Measurements from ENCODE around the gene HTR6. TPM values are rescaled to one million over a fixed set of nuclear protein-coding genes. Genes with fewer than 3 reads are reported as not detected.
"Not testable (repeated sequence)": the region's sequence is repeated elsewhere in the genome, so short reads cannot be mapped to it uniquely, and the experiment has no call there.

HTR6 gene
- total RNA-seq, 1 experiment from 2014 or later = 0.10 TPM

DNA sequence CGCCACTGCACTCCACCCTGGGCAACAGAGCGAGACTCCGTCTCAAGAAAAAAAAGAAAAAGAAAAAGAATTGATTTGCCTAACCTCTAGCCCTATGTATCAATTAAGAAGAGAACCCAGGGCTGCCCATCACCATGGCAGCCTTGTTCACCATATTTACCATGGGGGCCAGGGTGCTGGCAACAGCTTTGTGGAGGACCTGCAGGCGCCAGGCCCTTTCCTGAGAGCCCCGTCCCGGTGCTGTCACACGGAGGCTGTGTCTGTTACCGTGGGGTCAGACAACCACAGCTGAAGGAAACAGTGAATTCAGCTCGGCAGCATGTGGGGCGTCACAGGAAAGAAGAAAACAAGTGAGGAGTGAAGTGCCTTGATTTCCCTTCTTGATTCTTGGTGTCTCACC is 27.1 kb upstream of the HTR6 start:
- Histone ChIP-seq H3K4me3 (ENCODE audit: low read depth in 2 of 2, low read length in 2 of 2) (no peak overlapping the region), H3K9me3 (ENCODE audit: control insufficient read depth, insufficient read depth, low read depth, low read length) (no peaks in the 10 kb centered on the region), H3K4me1 (ENCODE audit: control insufficient read depth, insufficient read depth, low read length) (peaks cover 11% of the 10 kb centered on the region), H3K36me3 (ENCODE audit: control insufficient read depth, insufficient read depth, low read length) (no peaks in the 10 kb centered on the region), H3K27ac (ENCODE audit: low read length) (no peak overlapping the region), H3K27me3 (ENCODE audit: control insufficient read depth, insufficient read depth, low read length) (no peaks in the 10 kb centered on the region)
- no TSS peak for BruUV-seq (replicated peaks)
- ChIA-PET POLR2A (no interaction called here), CTCF (no interaction called here)
- ATAC-seq (no peak), DNase-seq (ENCODE audit: low read depth, low spot score) (no peak)
- intact Hi-C loops (cut with micrococcal nuclease; ENCODE audit: unreplicated experiment) = no loop called here
- TF ChIP-seq TCF7L2 (IDR thresholded peaks at IDR 0.05; ENCODE audit: low read depth, low read length) = no peak
- TF ChIP-seq SIN3A (IDR thresholded peaks at IDR 0.05; ENCODE audit: borderline replicate concordance, insufficient read depth, low read depth, low read length) = no peak
- TF ChIP-seq, protein P1, sequence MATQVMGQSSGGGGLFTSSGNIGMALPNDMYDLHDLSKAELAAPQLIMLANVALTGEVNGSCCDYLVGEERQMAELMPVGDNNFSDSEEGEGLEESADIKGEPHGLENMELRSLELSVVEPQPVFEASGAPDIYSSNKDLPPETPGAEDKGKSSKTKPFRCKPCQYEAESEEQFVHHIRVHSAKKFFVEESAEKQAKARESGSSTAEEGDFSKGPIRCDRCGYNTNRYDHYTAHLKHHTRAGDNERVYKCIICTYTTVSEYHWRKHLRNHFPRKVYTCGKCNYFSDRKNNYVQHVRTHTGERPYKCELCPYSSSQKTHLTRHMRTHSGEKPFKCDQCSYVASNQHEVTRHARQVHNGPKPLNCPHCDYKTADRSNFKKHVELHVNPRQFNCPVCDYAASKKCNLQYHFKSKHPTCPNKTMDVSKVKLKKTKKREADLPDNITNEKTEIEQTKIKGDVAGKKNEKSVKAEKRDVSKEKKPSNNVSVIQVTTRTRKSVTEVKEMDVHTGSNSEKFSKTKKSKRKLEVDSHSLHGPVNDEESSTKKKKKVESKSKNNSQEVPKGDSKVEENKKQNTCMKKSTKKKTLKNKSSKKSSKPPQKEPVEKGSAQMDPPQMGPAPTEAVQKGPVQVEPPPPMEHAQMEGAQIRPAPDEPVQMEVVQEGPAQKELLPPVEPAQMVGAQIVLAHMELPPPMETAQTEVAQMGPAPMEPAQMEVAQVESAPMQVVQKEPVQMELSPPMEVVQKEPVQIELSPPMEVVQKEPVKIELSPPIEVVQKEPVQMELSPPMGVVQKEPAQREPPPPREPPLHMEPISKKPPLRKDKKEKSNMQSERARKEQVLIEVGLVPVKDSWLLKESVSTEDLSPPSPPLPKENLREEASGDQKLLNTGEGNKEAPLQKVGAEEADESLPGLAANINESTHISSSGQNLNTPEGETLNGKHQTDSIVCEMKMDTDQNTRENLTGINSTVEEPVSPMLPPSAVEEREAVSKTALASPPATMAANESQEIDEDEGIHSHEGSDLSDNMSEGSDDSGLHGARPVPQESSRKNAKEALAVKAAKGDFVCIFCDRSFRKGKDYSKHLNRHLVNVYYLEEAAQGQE (IDR thresholded peaks at IDR 0.05; ENCODE audit: insufficient read depth in 1 of 2, low read depth in 2 of 2, low read length in 1 of 2) = no peak
- TF ChIP-seq POLR2AphosphoS5 (IDR thresholded peaks at IDR 0.05; ENCODE audit: low read depth, low read length) = no peak
- TF ChIP-seq, protein P2, sequence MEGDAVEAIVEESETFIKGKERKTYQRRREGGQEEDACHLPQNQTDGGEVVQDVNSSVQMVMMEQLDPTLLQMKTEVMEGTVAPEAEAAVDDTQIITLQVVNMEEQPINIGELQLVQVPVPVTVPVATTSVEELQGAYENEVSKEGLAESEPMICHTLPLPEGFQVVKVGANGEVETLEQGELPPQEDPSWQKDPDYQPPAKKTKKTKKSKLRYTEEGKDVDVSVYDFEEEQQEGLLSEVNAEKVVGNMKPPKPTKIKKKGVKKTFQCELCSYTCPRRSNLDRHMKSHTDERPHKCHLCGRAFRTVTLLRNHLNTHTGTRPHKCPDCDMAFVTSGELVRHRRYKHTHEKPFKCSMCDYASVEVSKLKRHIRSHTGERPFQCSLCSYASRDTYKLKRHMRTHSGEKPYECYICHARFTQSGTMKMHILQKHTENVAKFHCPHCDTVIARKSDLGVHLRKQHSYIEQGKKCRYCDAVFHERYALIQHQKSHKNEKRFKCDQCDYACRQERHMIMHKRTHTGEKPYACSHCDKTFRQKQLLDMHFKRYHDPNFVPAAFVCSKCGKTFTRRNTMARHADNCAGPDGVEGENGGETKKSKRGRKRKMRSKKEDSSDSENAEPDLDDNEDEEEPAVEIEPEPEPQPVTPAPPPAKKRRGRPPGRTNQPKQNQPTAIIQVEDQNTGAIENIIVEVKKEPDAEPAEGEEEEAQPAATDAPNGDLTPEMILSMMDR (IDR thresholded peaks at IDR 0.05) = no peak
- in situ Hi-C loops (cut with HindIII; ENCODE audit: low pct_unique_long_range_greater_than_20kb, low sequenced_read_pairs) = no loop called here

DNA sequence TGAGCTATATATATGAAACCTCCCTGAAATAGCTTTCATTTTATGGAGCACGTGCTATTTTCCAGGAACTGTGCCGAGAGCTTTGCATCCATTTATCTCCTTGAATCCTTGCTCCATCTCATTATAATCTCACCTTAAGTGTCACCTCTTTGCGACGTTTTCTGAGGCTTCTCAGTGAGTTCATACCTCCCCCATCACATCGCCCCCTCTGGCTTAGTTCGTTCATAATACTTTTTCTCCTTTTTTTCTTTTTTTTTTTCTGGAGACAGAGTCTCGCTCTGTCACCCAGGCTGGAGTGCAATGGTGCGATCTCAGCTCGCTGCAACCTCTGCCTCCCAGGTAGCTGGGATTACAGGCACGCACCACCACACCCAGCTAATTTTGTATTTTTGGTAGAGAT is 25.4 kb upstream of the HTR6 start:
- CTCF ChIA-PET; H3K9me3 ChIP-seq (ENCODE audit: control insufficient read depth, insufficient read depth, low read depth, low read length); H3K27ac ChIP-seq (ENCODE audit: low read length); ATAC-seq; H3K36me3 ChIP-seq (ENCODE audit: control insufficient read depth, insufficient read depth, low read length); intact Hi-C loops (cut with micrococcal nuclease; ENCODE audit: unreplicated experiment); DNase-seq (ENCODE audit: low read depth, low spot score); BruUV-seq (replicated peaks); H3K4me3 ChIP-seq (ENCODE audit: low read depth in 2 of 2, low read length in 2 of 2); H3K27me3 ChIP-seq (ENCODE audit: control insufficient read depth, insufficient read depth, low read length); in situ Hi-C loops (cut with HindIII; ENCODE audit: low pct_unique_long_range_greater_than_20kb, low sequenced_read_pairs): not testable (repeated sequence)
- POLR2A ChIA-PET = interaction anchor here (1.1 kb wide), 1 partner anchor 166 kb away, joined by 7 read pairs; no protein-coding TSS in a partner anchor
- H3K4me1 ChIP-seq (ENCODE audit: control insufficient read depth, insufficient read depth, low read length) = peaks cover 22% of the 10 kb centered on the region

DNA sequence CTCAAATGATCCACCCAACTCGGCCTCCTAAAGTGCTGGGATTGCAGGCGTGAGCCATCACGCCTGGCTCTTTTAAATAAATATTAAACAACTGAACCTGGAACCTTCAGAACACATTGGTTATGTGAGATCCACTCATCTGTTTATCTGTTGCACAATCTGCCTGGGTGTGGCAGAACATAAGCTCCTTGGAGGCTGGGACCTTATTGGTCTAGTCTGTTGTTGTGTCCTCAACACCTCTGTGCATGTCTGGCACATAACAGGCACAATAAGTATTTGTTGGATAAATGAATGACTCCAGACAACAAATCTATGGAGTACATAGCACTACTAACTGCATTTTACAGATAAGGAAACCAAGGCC is 24.7 kb upstream of the HTR6 start:
- DNase-seq (ENCODE audit: low read depth, low spot score) (no peak), ATAC-seq (no peak)
- Histone ChIP-seq H3K36me3 (ENCODE audit: control insufficient read depth, insufficient read depth, low read length) (no peaks in the 10 kb centered on the region; the same call in 1 of the 2 replicates), H3K4me1 (ENCODE audit: control insufficient read depth, insufficient read depth, low read length) (peaks cover 22% of the 10 kb centered on the region), H3K9me3 (ENCODE audit: control insufficient read depth, insufficient read depth, low read depth, low read length) (no peaks in the 10 kb centered on the region), H3K27ac (ENCODE audit: low read length) (0 out of 2 replicates have a peak overlapping the region, but pooled peaks have one; percentile 34), H3K27me3 (ENCODE audit: control insufficient read depth, insufficient read depth, low read length) (no peaks in the 10 kb centered on the region), H3K4me3 (ENCODE audit: low read depth in 2 of 2, low read length in 2 of 2) (no peak overlapping the region)
- BruUV-seq (replicated peaks) = no TSS peak
- TF ChIP-seq, protein P1 (IDR thresholded peaks at IDR 0.05; ENCODE audit: insufficient read depth in 1 of 2, low read depth in 2 of 2, low read length in 1 of 2) = no peak
- no peak for TF ChIP-seq POLR2AphosphoS5 (IDR thresholded peaks at IDR 0.05; ENCODE audit: low read depth, low read length)
- no peak for TF ChIP-seq TCF7L2 (IDR thresholded peaks at IDR 0.05; ENCODE audit: low read depth, low read length)
- no peak for TF ChIP-seq SIN3A (IDR thresholded peaks at IDR 0.05; ENCODE audit: borderline replicate concordance, insufficient read depth, low read depth, low read length)
- TF ChIP-seq, protein P2 (IDR thresholded peaks at IDR 0.05) = no peak
- intact Hi-C loops (cut with micrococcal nuclease; ENCODE audit: unreplicated experiment) (loop anchor here (10.0 kb wide), 1 partner anchor 195 kb away; no protein-coding TSS in a partner anchor), in situ Hi-C loops (cut with HindIII; ENCODE audit: low pct_unique_long_range_greater_than_20kb, low sequenced_read_pairs) (no loop called here)
- CTCF ChIA-PET = no interaction called here
- POLR2A ChIA-PET = interaction anchor here (1.1 kb wide), 1 partner anchor 167 kb away, joined by 7 read pairs; no protein-coding TSS in a partner anchor

All from Panc1 (cell line).